Measurements from ENCODE around the gene SNAPC5.

Gene SNAPC5

DNA sequence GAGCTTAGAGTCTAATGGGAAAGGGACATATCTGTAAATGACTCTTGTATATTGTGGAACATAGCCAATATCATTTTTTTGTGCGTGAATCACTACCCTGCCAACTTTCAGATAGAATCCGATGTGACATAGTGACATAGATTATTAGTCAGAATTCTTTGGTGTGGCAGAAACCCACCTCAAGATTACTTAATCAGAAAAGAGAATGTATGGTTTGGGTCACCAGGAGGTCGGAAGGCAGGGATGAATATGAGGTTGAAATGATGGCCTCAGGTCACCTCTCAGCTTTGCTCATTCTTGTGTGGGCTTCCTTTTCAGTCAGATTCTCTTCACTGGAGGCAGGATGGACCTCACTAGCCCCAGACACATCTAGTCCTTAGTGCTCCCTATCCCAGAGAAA is 41.4 kb downstream of the SNAPC5 start:
- DNase-seq (ENCODE audit: low read depth), result no peak

DNA sequence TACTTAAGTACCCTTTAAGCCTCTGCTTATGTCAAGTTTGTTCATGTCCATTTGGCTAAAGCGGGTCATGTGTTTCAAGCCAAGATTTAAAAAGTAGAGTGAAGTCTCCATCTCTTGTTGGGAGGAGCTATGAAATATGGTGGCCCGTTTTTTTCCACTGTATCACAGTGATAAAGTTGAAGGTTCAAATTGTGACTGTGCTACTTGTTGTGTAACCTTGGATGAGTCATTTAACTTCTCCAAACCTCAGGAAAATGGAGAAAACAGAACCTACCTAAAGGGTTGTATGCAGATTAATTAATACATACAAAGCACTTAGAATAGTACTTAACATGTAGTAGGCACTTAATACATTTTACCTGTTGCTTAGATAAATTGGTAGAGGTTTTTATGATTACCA is 43.4 kb downstream of the SNAPC5 start:
- DNase-seq (ENCODE audit: low read depth), result no peak

DNA sequence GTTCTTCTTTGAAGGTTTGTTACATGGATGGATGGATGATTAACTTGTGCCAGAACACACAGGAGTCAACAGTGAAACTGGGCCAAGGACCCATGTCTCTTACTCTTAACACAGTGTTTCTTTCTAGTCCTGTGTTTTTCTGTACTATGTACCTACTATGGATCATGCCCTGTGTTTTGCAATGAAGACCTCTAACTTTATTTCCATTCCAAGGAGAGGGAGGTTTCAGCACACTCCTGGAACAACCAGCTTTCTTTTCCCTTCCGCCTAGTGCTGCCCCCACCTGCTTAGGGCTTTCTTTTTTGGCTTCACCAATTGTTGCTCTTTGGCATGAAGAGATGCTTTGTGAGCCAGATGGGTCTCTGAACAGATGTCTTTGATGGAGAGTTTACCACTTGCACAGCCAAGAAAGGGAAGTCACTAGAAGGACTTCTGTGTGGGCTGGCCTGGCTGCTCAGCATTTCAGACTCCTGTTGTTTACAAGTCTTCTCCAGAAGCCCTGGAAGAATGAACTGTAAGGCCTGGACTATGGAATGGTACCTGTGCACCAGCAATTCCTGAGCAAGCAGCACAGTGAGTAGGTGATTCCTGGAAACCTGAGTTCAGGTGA is 44.5 kb downstream of the SNAPC5 start:
- no peak for DNase-seq (ENCODE audit: low read depth)

DNA sequence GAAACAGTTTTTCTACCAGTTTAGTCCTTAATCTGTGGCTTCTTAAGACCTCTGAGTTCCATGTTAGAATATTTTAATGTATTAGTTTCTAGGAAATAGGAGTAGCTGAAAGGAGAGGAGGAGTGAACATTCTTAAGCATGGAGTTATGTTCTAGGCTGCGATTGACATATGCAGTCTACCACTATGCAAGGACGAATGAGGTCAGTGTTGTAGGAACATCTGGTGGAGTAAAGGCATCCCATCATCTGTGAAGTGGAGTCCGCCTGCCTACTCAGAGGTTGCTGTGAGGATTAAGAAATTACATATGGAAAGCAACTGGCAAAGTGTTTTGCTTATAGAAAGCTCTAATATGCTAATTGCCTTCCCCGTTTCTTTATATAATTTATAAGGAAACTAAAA is 45.1 kb downstream of the SNAPC5 start:
- DNase-seq (ENCODE audit: low read depth), result no peak

All from activated gamma-delta T cell treated with anti-CD3 and anti-CD28 coated beads, Interleukin-2, amount 50 U/mL, for 16 hours (primary cell).